GM12878 (cell line): ENCODE results near the gene PRC1.

Experiments
- CHD4 ChIP-seq: fragments of 200-600 bp; sonication (generic); IDR thresholded peaks from 2 replicates; pipeline ENCODE4 v1.6.1; 2016; ENCODE audit warnings: mild to moderate bottlenecking
- CTCF ChIP-seq, 3 experiments: IDR thresholded peaks in 2 of 3; conservative IDR thresholded peaks in 1 of 3; 2 replicates each; pipeline ENCODE4 v1.5.1; 2011; ENCODE audit warnings: low read depth in 3 of 3, low read length in 3 of 3, mild to moderate bottlenecking in 3 of 3, control low read depth in 2 of 3, moderate library complexity in 2 of 3, inconsistent platforms in 1 of 3, mixed read lengths in 1 of 3; ENCODE audit not compliant: control insufficient read depth in 2 of 3, insufficient read depth in 1 of 3; ENCODE audit errors: extremely low read depth in 1 of 3
- FOXK2 ChIP-seq: fragments of 450-650 bp; IDR thresholded peaks from 2 replicates; pipeline ENCODE4 v1.6.1; 2017; ENCODE audit warnings: mild to moderate bottlenecking, moderate library complexity
- MAX ChIP-seq: IDR thresholded peaks from 2 replicates; pipeline ENCODE4 v1.6.1; 2012; ENCODE audit warnings: low read depth, low read length, improper control_type of control experiment
- MXI1 ChIP-seq: fragments of 150-350 bp; IDR thresholded peaks from 2 replicates; pipeline ENCODE4 v1.6.1; 2011; ENCODE audit warnings: low read depth, mild to moderate bottlenecking, inconsistent platforms, low read length, improper control_type of control experiment
- POLR2AphosphoS5 ChIP-seq: IDR thresholded peaks from 2 replicates; pipeline ENCODE4 v1.6.1; 2011; ENCODE audit warnings: mild to moderate bottlenecking, low read length, inconsistent platforms
- RCOR1 ChIP-seq: conservative IDR thresholded peaks from 2 replicates; pipeline ENCODE4 v1.6.1; 2012; ENCODE audit warnings: low read depth, low read length, improper control_type of control experiment
- REST ChIP-seq: IDR thresholded peaks from 2 replicates; pipeline ENCODE4 v1.6.1; 2012; ENCODE audit warnings: mild to moderate bottlenecking, low read depth, low read length
- ZBTB33 ChIP-seq: fragments of 450-650 bp; IDR thresholded peaks from 2 replicates; pipeline ENCODE4 v1.6.1; 2017; ENCODE audit warnings: mild to moderate bottlenecking

GRCh38 chr15:90991587-90992285, 2.6 kb downstream of the PRC1 start:
- TF ChIP-seq RCOR1 (no peak), MAX (no peak), CTCF (IDR thresholded peaks at IDR 0.05 in 2 of 3, conservative IDR thresholded peaks at IDR 0.05 in 1 of 3; ENCODE audit: control insufficient read depth in 2 of 3, extremely low read depth in 1 of 3, insufficient read depth in 1 of 3, low read depth in 3 of 3, low read length in 3 of 3) (no peak), FOXK2 (no peak), MXI1 (no peak), ZBTB33 (no peak), POLR2AphosphoS5 (no peak), CHD4 (no peak), REST (no peak)
